ENCODE results near the gene VIL1. TPM values are rescaled to one million over a fixed set of nuclear protein-coding genes. Genes with fewer than 3 reads are reported as not detected.

The VIL1 gene
- total RNA-seq, 1 donor = not detected

GRCh38 chr2:218448934-218449333 lies 30.0 kb downstream of the VIL1 start:
- TF ChIP-seq, protein P1, sequence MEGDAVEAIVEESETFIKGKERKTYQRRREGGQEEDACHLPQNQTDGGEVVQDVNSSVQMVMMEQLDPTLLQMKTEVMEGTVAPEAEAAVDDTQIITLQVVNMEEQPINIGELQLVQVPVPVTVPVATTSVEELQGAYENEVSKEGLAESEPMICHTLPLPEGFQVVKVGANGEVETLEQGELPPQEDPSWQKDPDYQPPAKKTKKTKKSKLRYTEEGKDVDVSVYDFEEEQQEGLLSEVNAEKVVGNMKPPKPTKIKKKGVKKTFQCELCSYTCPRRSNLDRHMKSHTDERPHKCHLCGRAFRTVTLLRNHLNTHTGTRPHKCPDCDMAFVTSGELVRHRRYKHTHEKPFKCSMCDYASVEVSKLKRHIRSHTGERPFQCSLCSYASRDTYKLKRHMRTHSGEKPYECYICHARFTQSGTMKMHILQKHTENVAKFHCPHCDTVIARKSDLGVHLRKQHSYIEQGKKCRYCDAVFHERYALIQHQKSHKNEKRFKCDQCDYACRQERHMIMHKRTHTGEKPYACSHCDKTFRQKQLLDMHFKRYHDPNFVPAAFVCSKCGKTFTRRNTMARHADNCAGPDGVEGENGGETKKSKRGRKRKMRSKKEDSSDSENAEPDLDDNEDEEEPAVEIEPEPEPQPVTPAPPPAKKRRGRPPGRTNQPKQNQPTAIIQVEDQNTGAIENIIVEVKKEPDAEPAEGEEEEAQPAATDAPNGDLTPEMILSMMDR (IDR thresholded peaks at IDR 0.05; ENCODE audit: insufficient read depth, low read length) = no peak
- no peak overlapping the region for H3K4me3 ChIP-seq (ENCODE audit: low read depth, low read length)
- peak; percentile 5 for DNase-seq (ENCODE audit: low read depth)

- TF ChIP-seq, protein P1 (IDR thresholded peaks at IDR 0.05; ENCODE audit: insufficient read depth, low read length) = no peak
- no peak for DNase-seq (ENCODE audit: low read depth)
- H3K4me3 ChIP-seq (ENCODE audit: low read depth, low read length) = no peak overlapping the region
Measured at GRCh38 chr2:218452079-218452478, 33.2 kb downstream of the VIL1 start.

- TF ChIP-seq, protein P1 (IDR thresholded peaks at IDR 0.05; ENCODE audit: insufficient read depth, low read length) = no peak
- no peak overlapping the region for H3K4me3 ChIP-seq (ENCODE audit: low read depth, low read length)
- DNase-seq (ENCODE audit: low read depth) = no peak
Measured at GRCh38 chr2:218456849-218457248, 37.9 kb downstream of the VIL1 start.

DNA sequence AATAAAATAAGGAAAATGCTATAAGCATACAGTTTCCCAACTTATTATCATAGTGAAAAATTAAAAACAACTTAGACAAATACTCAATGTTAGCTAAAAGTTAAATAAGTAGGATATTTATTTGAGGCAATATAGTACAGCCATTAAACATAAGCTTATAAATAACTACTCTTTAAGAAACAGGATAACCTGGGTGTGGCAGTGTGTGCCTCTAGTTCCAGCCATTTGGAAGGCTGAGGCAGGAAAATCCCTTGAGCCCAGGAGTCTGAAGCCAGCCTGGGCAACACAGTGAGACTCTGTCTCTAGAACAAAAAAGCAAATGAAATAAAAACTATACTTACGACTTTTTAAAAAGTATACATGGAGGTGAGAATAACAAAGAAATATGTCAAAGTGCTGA lies 39.7 kb downstream of the VIL1 start:
- no peak overlapping the region for H3K4me3 ChIP-seq (ENCODE audit: low read depth, low read length)
- DNase-seq (ENCODE audit: low read depth) = no peak
- TF ChIP-seq, protein P1 (IDR thresholded peaks at IDR 0.05; ENCODE audit: insufficient read depth, low read length) = no peak

DNA sequence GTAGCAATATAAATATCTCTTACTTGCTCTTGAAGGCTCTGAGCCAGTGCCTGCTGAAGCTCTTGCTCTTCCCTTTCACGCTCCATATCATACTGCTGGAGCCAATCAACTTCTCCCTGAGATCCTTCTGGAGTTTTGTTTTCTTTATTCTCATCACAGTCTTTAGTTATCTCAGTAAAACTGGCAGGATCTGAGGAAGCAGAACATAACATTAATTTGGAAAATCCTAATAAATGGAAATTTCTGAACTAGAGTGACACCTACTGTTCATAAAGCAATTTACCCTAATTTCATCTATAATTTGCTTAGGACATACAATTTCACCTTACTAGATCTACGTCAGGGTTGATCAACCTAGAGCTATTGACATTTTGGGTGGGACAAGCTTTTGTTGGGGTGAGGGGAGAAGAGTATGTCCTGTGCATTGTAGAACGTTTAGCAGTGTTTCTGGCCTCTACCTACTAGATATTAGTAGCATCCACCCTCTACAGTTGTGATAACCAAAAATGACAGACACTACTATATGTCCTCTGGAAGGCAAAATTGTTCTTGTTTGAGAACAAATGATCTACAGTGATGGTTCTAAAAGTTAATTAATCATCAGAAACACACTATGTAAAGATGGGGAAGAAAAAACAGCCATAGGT lies 47.2 kb downstream of the VIL1 start:
- H3K4me3 ChIP-seq (ENCODE audit: low read depth, low read length) = no peak overlapping the region
- TF ChIP-seq, protein P1 (IDR thresholded peaks at IDR 0.05; ENCODE audit: insufficient read depth, low read length) = peak; percentile 40
- DNase-seq (ENCODE audit: low read depth) = peak; percentile 66

GRCh38 chr2:218470448-218470847 lies 51.5 kb downstream of the VIL1 start:
- TF ChIP-seq, protein P1 (IDR thresholded peaks at IDR 0.05; ENCODE audit: insufficient read depth, low read length) = no peak
- no peak overlapping the region for H3K4me3 ChIP-seq (ENCODE audit: low read depth, low read length)
- no peak for DNase-seq (ENCODE audit: low read depth)

GRCh38 chr2:218471036-218471435 lies 52.1 kb downstream of the VIL1 start:
- H3K4me3 ChIP-seq (ENCODE audit: low read depth, low read length) = no peak overlapping the region
- DNase-seq (ENCODE audit: low read depth) = no peak
- TF ChIP-seq, protein P1 (IDR thresholded peaks at IDR 0.05; ENCODE audit: insufficient read depth, low read length) = no peak
